WI38 (cell line): Measurements from ENCODE around the gene KLHL14.
"Not testable (repeated sequence)": the region's sequence is repeated elsewhere in the genome, so short reads cannot be mapped to it uniquely, and the experiment has no call there.

Experiments
- H3K4me3 ChIP-seq: 2 replicates; pipeline ENCODE4 v1.5.1; 2011; ENCODE audit warnings: low read depth, mild to moderate bottlenecking, control low read depth, low read length
- TF ChIP-seq, protein P1 (sequence below): IDR thresholded peaks from 2 replicates; pipeline ENCODE4 v1.5.1; 2012; ENCODE audit warnings: low read depth, mild to moderate bottlenecking, control low read depth, low read length

The KLHL14 gene

DNA sequence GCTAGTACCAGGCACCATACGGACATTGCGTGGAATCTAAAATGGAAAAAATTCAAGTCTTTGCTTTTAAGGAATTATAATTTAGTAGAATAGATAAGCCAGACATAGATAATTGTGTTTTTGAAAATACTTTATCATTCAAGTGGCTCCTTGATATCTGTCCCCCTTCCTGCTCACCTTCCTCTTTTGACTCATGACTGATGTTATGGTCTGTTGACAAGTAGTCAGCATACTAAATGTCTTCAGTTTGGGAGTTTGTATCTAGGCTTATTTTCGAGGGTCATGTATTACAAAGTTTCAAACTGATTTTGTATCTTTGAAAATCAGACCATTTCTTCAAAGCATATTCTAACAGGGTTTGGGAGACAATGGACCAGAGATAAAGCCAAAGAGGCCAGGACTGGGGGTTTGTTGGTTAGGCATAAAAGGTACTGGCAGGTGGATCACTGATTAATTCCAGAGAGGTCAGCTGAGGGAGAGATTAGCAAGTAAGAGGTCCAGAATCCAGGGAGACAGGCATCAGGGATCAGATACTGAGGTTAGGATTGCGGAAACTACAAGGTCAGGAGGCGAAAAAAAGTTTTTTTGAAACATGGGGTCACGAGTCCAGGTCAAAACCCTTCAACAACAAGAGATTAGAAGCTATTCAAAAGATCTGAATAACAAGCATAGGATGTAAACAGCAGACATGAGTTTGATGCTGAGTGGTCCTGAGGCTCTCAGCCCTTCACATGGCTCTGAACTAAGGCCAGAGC lies 31.5 kb upstream of the KLHL14 start:
- H3K4me3 ChIP-seq = no peak overlapping the region
- TF ChIP-seq, protein P1, sequence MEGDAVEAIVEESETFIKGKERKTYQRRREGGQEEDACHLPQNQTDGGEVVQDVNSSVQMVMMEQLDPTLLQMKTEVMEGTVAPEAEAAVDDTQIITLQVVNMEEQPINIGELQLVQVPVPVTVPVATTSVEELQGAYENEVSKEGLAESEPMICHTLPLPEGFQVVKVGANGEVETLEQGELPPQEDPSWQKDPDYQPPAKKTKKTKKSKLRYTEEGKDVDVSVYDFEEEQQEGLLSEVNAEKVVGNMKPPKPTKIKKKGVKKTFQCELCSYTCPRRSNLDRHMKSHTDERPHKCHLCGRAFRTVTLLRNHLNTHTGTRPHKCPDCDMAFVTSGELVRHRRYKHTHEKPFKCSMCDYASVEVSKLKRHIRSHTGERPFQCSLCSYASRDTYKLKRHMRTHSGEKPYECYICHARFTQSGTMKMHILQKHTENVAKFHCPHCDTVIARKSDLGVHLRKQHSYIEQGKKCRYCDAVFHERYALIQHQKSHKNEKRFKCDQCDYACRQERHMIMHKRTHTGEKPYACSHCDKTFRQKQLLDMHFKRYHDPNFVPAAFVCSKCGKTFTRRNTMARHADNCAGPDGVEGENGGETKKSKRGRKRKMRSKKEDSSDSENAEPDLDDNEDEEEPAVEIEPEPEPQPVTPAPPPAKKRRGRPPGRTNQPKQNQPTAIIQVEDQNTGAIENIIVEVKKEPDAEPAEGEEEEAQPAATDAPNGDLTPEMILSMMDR = no peak

DNA sequence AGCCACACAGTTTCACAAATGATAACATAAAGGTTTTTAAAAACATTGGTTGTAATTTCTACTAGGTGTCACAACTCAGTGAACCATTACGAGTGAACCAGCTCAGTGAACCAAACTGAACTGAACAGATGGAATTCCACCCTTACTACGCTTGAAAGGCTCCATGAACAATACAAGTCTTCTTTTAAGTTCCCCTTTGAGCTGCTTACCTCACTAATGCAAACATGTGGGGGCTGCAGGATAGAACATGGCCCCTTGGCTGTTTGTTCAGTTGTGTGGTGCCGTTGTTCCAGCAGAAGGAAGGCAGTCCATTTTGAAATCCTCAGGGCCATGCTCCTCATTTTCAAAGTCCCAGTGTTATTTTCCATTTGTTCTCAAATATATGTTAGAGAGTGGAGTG lies 30.7 kb upstream of the KLHL14 start:
- TF ChIP-seq, protein P1 = no peak
- H3K4me3 ChIP-seq = no peak overlapping the region

DNA sequence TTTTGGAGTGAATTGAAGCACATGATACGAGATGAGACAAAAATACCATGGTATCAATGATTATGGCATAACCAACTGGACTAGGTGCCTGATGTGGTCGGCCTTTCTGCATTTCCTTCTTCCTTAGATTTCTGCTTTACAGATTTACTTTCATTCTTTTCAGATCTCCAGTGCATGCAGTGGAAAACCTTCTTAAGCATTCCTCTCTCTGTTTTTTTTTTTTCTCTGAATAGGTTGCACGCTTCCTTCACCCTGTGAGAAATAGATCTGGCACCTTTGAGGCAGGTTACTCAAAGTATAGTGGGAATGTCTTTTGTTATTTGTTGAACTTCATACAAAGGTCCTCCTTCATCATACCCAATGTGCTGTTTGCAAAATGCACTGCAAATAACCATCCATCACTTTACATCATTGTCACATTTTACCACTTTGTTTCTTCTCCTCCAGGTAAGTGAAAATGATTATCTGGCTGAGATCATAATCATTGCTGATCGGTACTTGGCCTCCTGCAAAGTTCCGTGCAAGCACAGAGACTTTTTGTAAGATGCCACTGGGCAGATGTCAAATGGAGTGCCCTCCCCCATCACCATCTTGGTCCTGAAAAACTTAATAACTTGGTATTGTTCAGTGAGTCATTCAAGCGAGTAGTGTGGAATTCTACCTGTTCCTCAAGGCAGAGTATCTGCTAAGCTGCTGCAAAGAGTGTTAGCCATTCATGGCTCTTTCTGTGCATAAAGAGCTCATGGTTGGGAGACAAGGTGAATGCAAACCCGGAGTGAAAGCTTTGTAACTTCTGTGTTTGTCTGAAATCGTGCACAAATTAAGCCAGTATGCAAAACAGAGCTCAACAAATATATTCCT lies 30.0 kb upstream of the KLHL14 start:
- TF ChIP-seq, protein P1 = no peak
- H3K4me3 ChIP-seq = no peak overlapping the region

DNA sequence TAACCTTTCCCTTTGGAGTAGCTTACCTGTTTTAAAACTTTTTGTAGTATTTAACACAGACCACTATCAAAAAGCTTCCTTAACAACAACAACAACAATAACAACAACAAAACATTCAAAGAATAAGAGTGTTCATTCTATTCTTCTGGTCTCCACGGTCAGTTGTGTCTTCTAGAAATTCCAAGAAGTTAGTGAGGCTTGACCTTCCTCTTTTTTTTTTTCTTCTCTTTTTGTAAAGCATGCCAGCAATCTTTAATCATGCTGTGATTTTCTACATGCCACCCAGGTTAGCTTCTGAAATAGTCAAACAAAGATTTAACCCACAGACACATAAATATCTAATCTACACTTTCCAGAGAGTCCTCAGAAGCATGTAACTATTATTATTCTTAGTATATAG lies 28.4 kb upstream of the KLHL14 start:
- TF ChIP-seq, protein P1 = no peak
- H3K4me3 ChIP-seq = no peak overlapping the region

DNA sequence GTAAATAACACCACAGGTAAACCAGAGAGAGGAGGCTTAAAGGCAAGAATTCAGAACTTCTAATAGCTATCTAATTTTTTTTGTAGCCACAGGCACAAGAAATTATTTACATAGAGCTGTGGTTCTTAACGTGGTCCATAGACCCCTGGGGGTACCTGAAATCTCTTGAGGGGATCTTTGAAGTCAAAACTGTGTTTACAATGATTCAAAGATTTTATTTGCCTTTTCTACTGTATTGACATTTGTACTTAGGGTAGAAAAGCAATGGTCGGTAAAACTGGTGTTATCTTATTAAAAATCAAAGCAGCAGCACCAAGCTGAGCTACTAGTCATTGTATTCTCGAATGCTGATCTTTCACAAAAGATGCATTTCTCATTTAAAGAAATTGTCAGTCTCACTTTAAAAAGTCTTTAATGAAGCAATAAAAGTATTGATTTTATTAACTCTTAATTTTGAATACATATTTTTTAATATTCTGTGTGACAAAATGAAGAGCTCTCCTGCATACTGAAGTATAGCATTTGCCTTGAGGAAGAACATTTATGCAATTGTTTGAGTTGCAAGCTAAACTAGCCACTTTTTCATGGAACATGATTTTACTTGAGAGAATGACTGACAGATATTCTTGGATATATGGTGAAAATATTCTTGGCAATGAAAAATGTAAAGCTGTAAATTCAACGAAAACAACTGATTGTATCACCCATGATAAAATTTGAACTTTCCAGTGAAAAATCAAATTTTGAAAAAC lies 25.6 kb upstream of the KLHL14 start:
- no peak overlapping the region for H3K4me3 ChIP-seq

DNA sequence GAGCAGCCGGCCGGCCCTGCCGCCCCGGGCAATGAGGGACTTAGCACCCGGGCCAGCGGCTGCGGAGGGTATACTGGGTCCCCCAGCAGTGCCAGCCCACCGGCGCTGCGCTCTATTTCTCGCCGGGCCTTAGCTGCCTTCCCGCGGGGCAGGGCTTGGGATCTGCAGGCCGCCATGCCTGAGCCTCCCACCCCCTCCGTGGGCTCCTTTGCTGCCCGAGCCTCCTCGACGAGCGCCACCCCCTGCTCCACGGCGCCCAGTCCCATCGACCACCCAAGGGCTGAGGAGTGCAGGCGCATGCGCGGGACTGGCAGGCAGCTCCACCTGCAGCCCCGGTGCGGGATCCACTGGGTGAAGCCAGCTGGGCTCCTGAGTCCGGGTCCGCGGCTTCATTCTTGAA lies 21.8 kb upstream of the KLHL14 start:
- H3K4me3 ChIP-seq = not testable (repeated sequence)

More for the DNA sequence above, 25.6 kb upstream of the KLHL14 start:
- TF ChIP-seq, protein P1 = no peak

DNA sequence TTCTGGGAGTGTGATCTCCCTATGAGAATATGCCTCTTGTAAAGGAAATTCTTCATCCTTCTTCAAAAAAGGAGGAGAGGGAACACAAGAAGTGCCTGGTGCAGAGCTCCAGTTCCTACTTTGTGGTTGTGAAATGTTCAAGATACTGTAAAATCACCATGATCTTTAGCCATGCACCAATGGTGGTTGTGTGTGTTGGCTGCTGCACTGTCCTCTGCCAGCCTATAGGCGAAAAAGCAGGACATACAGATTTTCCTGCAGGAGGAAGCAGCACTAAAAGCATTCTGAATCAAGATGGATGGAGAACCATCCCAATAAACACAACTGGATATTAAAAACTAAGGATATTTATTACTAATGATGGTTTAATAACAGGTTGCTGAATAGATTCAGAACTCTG lies 6.2 kb upstream of the KLHL14 start:
- TF ChIP-seq, protein P1 = no peak
- H3K4me3 ChIP-seq = no peak overlapping the region
